ENCODE results near the gene HSF2.
A peak's percentile ranks its signal among the peaks of the same experiment; 100 is the strongest.

Gene HSF2

DNA sequence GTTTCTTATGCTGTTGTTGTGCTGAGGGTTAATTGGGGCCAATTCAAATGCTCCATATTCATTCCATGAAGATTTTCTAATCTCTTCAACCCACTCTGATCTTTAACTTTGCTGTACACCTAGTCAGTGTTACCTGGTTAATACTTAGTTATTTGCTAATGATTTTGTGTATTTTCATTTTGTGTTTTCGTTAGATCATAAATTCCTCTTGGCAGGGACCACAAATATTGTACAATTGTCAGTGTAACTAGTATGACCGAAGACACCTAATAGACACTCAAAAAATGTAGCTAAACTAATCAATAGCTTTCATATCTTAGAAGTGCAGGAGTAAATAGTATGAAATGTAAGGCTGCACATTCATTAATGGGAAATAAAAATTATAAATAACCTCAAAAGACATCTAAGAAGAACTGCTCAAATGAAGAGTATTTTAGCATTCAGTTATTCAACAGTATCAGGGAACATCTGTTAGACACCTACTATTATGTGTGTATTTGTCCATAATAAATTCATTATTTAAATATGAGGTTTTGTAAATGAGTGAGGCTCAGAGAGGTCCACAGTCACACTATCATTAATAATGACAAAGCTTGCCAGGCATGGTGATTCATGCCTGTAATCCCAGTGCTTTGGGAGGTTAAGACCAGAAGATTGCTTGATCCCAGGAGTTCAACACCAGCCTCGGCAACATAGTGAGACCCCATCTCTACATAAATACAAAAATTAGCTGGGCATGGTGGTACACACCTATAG is 13.4 kb upstream of the HSF2 start:
- no peak overlapping the region for H3K4me3 ChIP-seq (ENCODE audit: low read depth, low read length)
- no peak for DNase-seq (ENCODE audit: low read depth)
- TF ChIP-seq, protein P1, sequence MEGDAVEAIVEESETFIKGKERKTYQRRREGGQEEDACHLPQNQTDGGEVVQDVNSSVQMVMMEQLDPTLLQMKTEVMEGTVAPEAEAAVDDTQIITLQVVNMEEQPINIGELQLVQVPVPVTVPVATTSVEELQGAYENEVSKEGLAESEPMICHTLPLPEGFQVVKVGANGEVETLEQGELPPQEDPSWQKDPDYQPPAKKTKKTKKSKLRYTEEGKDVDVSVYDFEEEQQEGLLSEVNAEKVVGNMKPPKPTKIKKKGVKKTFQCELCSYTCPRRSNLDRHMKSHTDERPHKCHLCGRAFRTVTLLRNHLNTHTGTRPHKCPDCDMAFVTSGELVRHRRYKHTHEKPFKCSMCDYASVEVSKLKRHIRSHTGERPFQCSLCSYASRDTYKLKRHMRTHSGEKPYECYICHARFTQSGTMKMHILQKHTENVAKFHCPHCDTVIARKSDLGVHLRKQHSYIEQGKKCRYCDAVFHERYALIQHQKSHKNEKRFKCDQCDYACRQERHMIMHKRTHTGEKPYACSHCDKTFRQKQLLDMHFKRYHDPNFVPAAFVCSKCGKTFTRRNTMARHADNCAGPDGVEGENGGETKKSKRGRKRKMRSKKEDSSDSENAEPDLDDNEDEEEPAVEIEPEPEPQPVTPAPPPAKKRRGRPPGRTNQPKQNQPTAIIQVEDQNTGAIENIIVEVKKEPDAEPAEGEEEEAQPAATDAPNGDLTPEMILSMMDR (IDR thresholded peaks at IDR 0.05; ENCODE audit: insufficient read depth, low read depth, low read length, missing control alignments), result no peak

DNA sequence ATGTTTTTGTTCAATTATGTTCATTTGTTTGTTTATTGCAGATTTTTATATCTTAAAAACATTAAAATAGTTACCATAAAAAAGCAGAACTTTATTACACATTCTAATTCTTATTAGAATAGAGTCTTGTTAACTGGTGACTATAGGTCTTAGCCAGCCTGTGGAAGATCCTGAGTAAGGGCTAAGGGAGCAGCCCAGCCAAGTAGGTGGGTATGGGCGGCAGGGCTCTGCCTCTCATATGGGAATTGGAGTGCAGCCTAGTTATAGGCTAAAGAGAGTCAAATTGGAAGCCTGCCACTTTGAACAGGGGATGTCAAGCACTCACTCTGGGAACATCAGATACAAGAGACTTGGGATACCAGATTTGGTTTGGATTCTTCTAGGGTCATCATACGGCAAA is 10.5 kb upstream of the HSF2 start:
- TF ChIP-seq, protein P1 (IDR thresholded peaks at IDR 0.05; ENCODE audit: insufficient read depth, low read depth, low read length, missing control alignments), result no peak
- no peak overlapping the region for H3K4me3 ChIP-seq (ENCODE audit: low read depth, low read length)
- no peak for DNase-seq (ENCODE audit: low read depth)

DNA sequence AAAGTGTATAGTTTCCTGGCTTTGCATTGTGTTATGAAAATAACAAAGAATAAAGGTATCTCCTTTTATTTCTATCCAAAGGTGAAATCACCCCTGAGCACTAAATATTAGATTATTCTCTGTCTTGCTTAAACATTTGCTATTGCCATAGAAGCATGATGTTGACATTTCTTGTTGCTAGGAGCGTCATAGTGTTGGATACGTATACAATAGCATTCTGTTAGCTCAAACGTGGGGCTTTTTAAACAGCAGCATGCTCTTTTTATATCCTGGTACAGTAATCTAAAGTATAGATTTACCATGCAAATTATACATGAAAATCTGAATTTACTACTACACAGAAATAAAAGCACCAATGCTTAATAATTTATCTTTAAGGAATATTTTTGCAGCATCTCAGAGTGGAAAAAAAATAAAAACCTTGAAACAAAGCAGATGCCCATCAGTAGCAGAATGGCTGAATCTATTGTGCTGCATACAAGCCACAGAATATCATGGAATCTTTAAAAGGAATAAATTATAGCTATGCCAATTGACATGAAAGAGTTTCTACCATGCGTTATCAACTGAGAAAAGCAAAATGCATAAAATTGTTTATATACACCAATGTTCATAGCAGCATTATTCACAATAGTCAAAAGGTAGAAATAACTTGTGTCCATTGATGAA is 9.6 kb upstream of the HSF2 start:
- H3K4me3 ChIP-seq (ENCODE audit: low read depth, low read length), result no peak overlapping the region
- DNase-seq (ENCODE audit: low read depth), result no peak
- TF ChIP-seq, protein P1 (IDR thresholded peaks at IDR 0.05; ENCODE audit: insufficient read depth, low read depth, low read length, missing control alignments), result no peak

DNA sequence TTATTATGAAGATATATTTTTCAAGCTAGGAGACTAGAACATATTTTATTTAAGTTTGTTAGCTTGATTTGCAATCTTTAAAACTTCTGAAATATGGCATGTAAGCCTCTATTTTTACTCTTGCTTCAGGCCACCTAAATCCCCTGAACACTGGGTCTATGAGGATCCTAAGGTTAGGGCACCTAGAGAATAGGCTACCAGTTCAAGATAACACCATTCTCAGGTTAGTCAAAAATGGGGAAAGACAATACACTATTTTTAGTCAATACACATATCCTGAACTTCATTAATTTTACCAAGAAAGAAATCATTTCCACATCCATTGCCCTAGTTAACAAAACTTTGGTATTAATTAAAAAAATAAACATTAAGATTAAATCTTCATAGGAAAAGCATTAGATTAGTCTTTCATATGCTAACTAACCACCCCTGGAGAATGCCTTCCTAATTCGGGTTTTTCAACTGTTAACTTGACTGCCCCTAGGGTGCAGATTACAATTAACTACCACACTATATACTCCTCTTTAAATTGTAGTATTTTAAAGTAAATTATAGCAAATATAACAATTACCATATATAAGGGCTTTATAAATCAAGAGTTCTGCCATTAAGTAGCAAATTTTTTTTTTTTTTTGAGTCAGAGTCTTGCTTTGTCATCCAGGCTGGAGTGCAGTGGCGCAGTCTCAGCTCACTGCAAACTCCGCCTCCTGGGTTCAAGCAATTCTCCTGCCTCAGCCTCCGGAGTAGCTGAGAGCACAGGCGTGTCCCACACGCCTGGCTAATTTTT is 6.7 kb upstream of the HSF2 start:
- H3K4me3 ChIP-seq (ENCODE audit: low read depth, low read length), result no peak overlapping the region
- TF ChIP-seq, protein P1 (IDR thresholded peaks at IDR 0.05; ENCODE audit: insufficient read depth, low read depth, low read length, missing control alignments), result no peak
- DNase-seq (ENCODE audit: low read depth), result no peak

DNA sequence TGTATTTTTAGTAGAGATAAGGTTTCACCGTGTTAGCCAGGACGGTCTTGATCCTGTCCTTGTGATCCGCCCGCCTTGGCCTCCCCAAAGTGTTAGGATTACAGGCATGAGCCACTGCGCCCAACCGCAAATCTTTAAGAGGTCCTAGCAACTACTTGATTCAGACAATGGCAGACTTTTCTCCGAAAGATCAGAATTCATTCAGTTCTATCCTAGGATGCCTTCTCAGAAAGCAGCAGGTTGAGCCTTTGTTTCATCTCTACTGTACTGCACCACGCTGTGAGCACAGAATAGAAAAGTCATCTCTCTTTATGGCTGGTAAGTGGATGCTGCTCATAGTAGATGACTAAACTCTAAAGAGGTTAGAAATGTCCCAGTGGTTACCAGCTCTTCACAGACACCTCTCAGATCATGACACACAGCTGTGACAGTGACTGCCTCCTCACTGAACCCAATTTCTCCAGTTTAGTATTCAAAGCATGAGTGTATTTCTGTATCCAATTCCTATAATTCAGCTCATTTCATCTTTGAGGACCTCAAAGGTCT is 6.0 kb upstream of the HSF2 start:
- DNase-seq (ENCODE audit: low read depth), result peak; percentile 10
- H3K4me3 ChIP-seq (ENCODE audit: low read depth, low read length), result no peak overlapping the region
- TF ChIP-seq, protein P1 (IDR thresholded peaks at IDR 0.05; ENCODE audit: insufficient read depth, low read depth, low read length, missing control alignments), result no peak

DNA sequence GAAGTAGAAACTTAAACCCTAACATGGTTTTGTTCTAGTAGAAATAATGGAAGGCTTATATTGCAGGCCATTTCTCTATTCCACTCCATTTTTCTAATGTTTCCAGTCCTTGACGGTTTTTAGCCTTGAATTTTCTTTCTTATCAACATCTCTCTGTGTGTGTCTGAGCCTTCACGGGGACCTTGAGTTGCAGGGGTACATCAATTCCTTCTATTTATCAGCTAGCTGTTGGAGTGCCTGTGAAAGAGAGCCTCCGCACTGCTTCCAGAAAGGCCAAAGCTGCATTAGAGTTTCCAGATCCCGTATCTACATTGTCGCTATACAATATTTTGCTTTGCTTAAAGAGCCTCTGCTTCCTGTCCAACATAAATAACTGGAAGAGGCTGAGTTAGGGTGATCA is 5.4 kb upstream of the HSF2 start:
- DNase-seq (ENCODE audit: low read depth), result no peak
- TF ChIP-seq, protein P1 (IDR thresholded peaks at IDR 0.05; ENCODE audit: insufficient read depth, low read depth, low read length, missing control alignments), result no peak
- no peak overlapping the region for H3K4me3 ChIP-seq (ENCODE audit: low read depth, low read length)

Measured in GM12865 (cell line).